ENCODE results near the gene AKAP10. TPM values are rescaled to one million over a fixed set of nuclear protein-coding genes. Genes with fewer than 3 reads are reported as not detected.

AKAP10 gene
- total and polyA plus RNA-seq, 2 donors (not counting 1 experiment from before 2014, with no cell fraction given): 20.6 to 71.2 TPM

DNA sequence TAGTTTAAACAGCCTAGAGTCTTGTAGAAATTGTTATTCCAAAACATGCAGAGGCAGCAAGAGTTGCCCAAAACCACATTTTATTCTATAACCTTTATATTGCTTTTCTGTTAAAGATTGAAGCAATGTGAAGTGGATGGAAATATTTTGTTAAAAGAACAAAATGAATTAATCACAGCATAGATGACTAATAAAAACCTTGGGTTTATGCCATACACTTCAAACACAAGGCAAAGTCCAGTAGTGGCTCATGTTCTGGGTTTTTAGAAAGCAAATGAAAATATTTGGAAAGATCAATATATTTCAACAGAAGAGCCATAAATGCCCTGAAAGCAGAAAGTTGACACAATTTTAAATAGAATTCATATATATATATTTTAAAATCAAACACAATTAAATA is 73.2 kb downstream of the AKAP10 start:
- Histone ChIP-seq H3K27me3 (replicated peaks in 1 of 4; ENCODE audit: control extremely low read depth in 1 of 4, control insufficient read depth in 3 of 4, insufficient read depth in 4 of 4, low read length in 3 of 4) (no peaks in the 10 kb centered on the region), H4K20me1 (ENCODE audit: control insufficient read depth, insufficient read depth, low read length, poor library complexity, severe bottlenecking) (no peaks in the 10 kb centered on the region), H3K4me3 (ENCODE audit: control extremely low read depth in 1 of 5, extremely low read depth in 1 of 5, insufficient read depth in 1 of 5, low read depth in 2 of 5, low read length in 4 of 5) (no peak overlapping the region), H3K27ac (ENCODE audit: low read length in 2 of 2) (no peak overlapping the region), H3K4me2 (replicated peaks; ENCODE audit: low read depth, low read length, poor library complexity, severe bottlenecking) (no peak overlapping the region), H3K9me3 (ENCODE audit: control extremely low read depth in 1 of 3, control insufficient read depth in 2 of 3, insufficient read depth in 1 of 3, low read length in 2 of 3) (no peaks in the 10 kb centered on the region), H3K9ac (ENCODE audit: low read length) (no peak overlapping the region), H3K79me2 (ENCODE audit: control insufficient read depth, insufficient read depth, low read length) (no peaks in the 10 kb centered on the region), H3K36me3 (replicated peaks in 1 of 2; ENCODE audit: control extremely low read depth in 1 of 2, control insufficient read depth in 1 of 2, extremely low read depth in 1 of 2, insufficient read depth in 2 of 2, low read length in 1 of 2) (peaks cover 13 to 46% of the 10 kb centered on the region in 2 experiments), H2AFZ (ENCODE audit: insufficient read depth, low read depth, low read length, poor library complexity, severe bottlenecking) (no peak overlapping the region), H3K4me1 (ENCODE audit: control insufficient read depth in 2 of 2, insufficient read depth in 2 of 2, low read length in 2 of 2) (no peaks in the 10 kb centered on the region)
- ATAC-seq (ENCODE audit: low read depth) (no peak), DNase-seq (no peak)
- H3K4me3 Mint-ChIP-seq: no peak overlapping the region
- H3K27ac Mint-ChIP-seq: no peak overlapping the region
- intact Hi-C loops (cut with micrococcal nuclease): no loop called here
- no peaks in the 10 kb centered on the region for H3K9me3 Mint-ChIP-seq (ENCODE audit: insufficient read depth)
- H3K4me1 Mint-ChIP-seq: no peaks in the 10 kb centered on the region
- CTCF ChIA-PET: no interaction called here
- POLR2A ChIA-PET: no interaction called here
- H3K27me3 Mint-ChIP-seq: no peaks in the 10 kb centered on the region
- TF ChIP-seq, protein P1, sequence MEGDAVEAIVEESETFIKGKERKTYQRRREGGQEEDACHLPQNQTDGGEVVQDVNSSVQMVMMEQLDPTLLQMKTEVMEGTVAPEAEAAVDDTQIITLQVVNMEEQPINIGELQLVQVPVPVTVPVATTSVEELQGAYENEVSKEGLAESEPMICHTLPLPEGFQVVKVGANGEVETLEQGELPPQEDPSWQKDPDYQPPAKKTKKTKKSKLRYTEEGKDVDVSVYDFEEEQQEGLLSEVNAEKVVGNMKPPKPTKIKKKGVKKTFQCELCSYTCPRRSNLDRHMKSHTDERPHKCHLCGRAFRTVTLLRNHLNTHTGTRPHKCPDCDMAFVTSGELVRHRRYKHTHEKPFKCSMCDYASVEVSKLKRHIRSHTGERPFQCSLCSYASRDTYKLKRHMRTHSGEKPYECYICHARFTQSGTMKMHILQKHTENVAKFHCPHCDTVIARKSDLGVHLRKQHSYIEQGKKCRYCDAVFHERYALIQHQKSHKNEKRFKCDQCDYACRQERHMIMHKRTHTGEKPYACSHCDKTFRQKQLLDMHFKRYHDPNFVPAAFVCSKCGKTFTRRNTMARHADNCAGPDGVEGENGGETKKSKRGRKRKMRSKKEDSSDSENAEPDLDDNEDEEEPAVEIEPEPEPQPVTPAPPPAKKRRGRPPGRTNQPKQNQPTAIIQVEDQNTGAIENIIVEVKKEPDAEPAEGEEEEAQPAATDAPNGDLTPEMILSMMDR (IDR thresholded peaks at IDR 0.05): no peak

DNA sequence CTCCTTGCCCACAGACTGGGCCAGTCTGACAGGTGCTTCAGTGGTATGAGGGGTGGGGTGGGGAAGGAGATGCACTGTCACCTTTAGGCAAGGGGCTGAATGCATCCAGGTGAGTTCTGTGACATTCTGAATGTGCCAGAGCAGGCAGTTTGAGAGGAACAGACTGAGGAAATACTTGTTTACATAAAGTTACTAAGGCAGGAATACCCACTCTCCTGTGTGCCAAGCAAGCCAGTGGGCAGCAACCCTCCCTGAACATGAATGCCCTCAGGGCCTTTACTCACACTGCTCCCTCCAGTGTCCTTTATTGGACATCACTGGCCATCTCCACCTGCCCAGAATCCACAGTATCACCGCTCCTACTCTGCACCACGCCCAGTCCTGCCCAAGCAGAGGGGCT is 76.8 kb downstream of the AKAP10 start:
- Mint-ChIP-seq H3K4me1 (no peaks in the 10 kb centered on the region), H3K9me3 (ENCODE audit: insufficient read depth) (no peaks in the 10 kb centered on the region), H3K27ac (no peak overlapping the region), H3K4me3 (no peak overlapping the region), H3K27me3 (no peaks in the 10 kb centered on the region)
- no peak overlapping the region for H3K4me3 ChIP-seq (ENCODE audit: control extremely low read depth in 1 of 5, extremely low read depth in 1 of 5, insufficient read depth in 1 of 5, low read depth in 2 of 5, low read length in 4 of 5)
- H3K27me3 ChIP-seq (replicated peaks in 1 of 4; ENCODE audit: control extremely low read depth in 1 of 4, control insufficient read depth in 3 of 4, insufficient read depth in 4 of 4, low read length in 3 of 4): no peaks in the 10 kb centered on the region
- no peaks in the 10 kb centered on the region for H3K9me3 ChIP-seq (ENCODE audit: control extremely low read depth in 1 of 3, control insufficient read depth in 2 of 3, insufficient read depth in 1 of 3, low read length in 2 of 3)
- TF ChIP-seq, protein P1 (IDR thresholded peaks at IDR 0.05): no peak
- TF ChIP-seq EZH2 (IDR thresholded peaks at IDR 0.05; ENCODE audit: borderline replicate concordance, insufficient read depth, low read depth, low read length, poor library complexity, severe bottlenecking): no peak
- no peak overlapping the region for H3K9ac ChIP-seq (ENCODE audit: low read length)
- POLR2A ChIA-PET: no interaction called here
- intact Hi-C loops (cut with micrococcal nuclease): no loop called here
- H4K20me1 ChIP-seq (ENCODE audit: control insufficient read depth, insufficient read depth, low read length, poor library complexity, severe bottlenecking): no peaks in the 10 kb centered on the region
- no peaks in the 10 kb centered on the region for H3K79me2 ChIP-seq (ENCODE audit: control insufficient read depth, insufficient read depth, low read length)
- DNase-seq (no peak), ATAC-seq (ENCODE audit: low read depth) (no peak)
- no peak overlapping the region for H3K4me2 ChIP-seq (replicated peaks; ENCODE audit: low read depth, low read length, poor library complexity, severe bottlenecking)
- no CpG with 5 or more reads among the region's 2 CpGs for WGBS (ENCODE audit: insufficient coverage)
- CTCF ChIA-PET: no interaction called here
- H2AFZ ChIP-seq (ENCODE audit: insufficient read depth, low read depth, low read length, poor library complexity, severe bottlenecking): no peak overlapping the region
- peaks cover 4 to 18% of the 10 kb centered on the region in 2 experiments for H3K36me3 ChIP-seq (replicated peaks in 1 of 2; ENCODE audit: control extremely low read depth in 1 of 2, control insufficient read depth in 1 of 2, extremely low read depth in 1 of 2, insufficient read depth in 2 of 2, low read length in 1 of 2)
- H3K27ac ChIP-seq (ENCODE audit: low read length in 2 of 2): no peak overlapping the region
- H3K4me1 ChIP-seq (ENCODE audit: control insufficient read depth in 2 of 2, insufficient read depth in 2 of 2, low read length in 2 of 2): no peaks in the 10 kb centered on the region

All from B cell (primary cell).